ENCODE data around the gene TP53TG5.

DNA sequence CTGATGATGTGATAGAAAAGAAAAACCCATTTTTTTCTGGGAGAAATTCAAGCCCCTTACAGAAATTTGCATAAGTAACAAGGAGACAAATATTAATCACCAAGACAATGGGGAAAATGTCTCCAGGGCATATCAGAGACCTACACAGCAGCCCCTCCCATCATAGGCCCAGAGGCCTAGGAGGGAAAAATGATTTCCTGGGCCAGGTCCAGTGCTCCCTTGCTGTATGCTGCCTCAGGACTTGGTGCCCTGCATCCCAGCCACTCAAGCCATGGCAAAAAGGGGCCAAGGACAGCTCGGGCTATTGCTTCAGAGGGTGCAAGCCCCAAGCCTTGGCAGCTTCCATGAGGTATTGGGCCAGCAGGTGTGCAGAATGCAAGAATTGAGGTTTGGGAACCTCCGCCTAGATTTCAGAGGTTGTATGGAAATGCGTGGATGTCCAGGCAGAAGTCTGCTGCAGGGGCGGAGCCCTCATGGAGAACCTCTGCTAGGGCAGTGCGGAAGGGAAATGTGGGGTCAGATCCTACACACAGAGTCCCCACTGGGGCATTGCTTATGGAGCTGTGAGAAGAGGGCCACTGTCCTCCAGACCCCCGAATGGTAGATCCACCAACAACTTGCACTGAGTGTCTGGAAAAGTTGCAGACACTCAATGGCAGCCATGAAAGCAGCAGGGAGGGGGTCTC lies 22.4 kb upstream of the TP53TG5 start:
- TF ChIP-seq, protein P1, sequence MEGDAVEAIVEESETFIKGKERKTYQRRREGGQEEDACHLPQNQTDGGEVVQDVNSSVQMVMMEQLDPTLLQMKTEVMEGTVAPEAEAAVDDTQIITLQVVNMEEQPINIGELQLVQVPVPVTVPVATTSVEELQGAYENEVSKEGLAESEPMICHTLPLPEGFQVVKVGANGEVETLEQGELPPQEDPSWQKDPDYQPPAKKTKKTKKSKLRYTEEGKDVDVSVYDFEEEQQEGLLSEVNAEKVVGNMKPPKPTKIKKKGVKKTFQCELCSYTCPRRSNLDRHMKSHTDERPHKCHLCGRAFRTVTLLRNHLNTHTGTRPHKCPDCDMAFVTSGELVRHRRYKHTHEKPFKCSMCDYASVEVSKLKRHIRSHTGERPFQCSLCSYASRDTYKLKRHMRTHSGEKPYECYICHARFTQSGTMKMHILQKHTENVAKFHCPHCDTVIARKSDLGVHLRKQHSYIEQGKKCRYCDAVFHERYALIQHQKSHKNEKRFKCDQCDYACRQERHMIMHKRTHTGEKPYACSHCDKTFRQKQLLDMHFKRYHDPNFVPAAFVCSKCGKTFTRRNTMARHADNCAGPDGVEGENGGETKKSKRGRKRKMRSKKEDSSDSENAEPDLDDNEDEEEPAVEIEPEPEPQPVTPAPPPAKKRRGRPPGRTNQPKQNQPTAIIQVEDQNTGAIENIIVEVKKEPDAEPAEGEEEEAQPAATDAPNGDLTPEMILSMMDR (IDR thresholded peaks at IDR 0.05; ENCODE audit: low read depth, low read length, poor library complexity, severe bottlenecking), result no peak
- no peak for TF ChIP-seq EZH2phosphoT487 (IDR thresholded peaks at IDR 0.05; ENCODE audit: borderline replicate concordance, low read length)

Measured in DOHH2 (cell line).